GM12892 (cell line): Measurements from ENCODE around the gene PDXDC1.
"Not testable (repeated sequence)": the region's sequence is repeated elsewhere in the genome, so short reads cannot be mapped to it uniquely, and the experiment has no call there.

Source experiments
- POLR2A ChIP-seq: IDR thresholded peaks from 2 replicates; pipeline ENCODE4 v1.6.1; 2011; ENCODE audit warnings: low read depth, low read length, control low read depth
- POLR2AphosphoS5 ChIP-seq: IDR thresholded peaks from 2 replicates; pipeline ENCODE4 v1.6.1; 2011; ENCODE audit warnings: low read depth, low read length, control low read depth
- TAF1 ChIP-seq: IDR thresholded peaks from 2 replicates; pipeline ENCODE4 v1.6.1; 2011; ENCODE audit warnings: low read depth, mild to moderate bottlenecking, control low read depth, low read length, borderline replicate concordance

GRCh38 chr16:15062085-15062810 is 87.4 kb downstream of the PDXDC1 start:
- not testable (repeated sequence) for TF ChIP-seq POLR2A, POLR2AphosphoS5, TAF1
